DMS53 (cell line): ENCODE results near the gene POTEI.
A peak's percentile ranks its signal among the peaks of the same experiment; 100 is the strongest.
"Not testable (repeated sequence)": the region's sequence is repeated elsewhere in the genome, so short reads cannot be mapped to it uniquely, and the experiment has no call there.

Experiments
- DNase-seq: peaks from one replicate; lab custom pipeline; 2025; lab: John Stamatoyannopoulos, UW

Gene POTEI

GRCh38 chr2:130455413-130455812 lies 53.7 kb downstream of the POTEI start:
- not testable (repeated sequence) for DNase-seq

GRCh38 chr2:130454712-130455083 lies 54.4 kb downstream of the POTEI start:
- peak; percentile 1 for DNase-seq

GRCh38 chr2:130453955-130454711 lies 55.0 kb downstream of the POTEI start:
- DNase-seq = not testable (repeated sequence)

GRCh38 chr2:130452897-130453296 lies 56.2 kb downstream of the POTEI start:
- DNase-seq = not testable (repeated sequence)

- DNase-seq = not testable (repeated sequence)
These were observed 57.3 kb downstream of the POTEI start for GRCh38 chr2:130451823-130452222.

- not testable (repeated sequence) for DNase-seq
These were observed 57.9 kb downstream of the POTEI start for GRCh38 chr2:130451278-130451677.

GRCh38 chr2:130450366-130450765 lies 58.8 kb downstream of the POTEI start:
- not testable (repeated sequence) for DNase-seq

- DNase-seq = peak; percentile 58
These were observed 81.5 kb downstream of the POTEI start for GRCh38 chr2:130427631-130428030.

GRCh38 chr2:130418845-130419244 lies 90.3 kb downstream of the POTEI start:
- not testable (repeated sequence) for DNase-seq

GRCh38 chr2:130416693-130417092 lies 92.4 kb downstream of the POTEI start:
- not testable (repeated sequence) for DNase-seq
